Regular cardiac myocyte (primary cell): ENCODE measurements around the gene B3GNT5. TPM values are rescaled to one million over a fixed set of nuclear protein-coding genes. Genes with fewer than 3 reads are reported as not detected.

Experiments
- total RNA-seq: library from RNA; depleted of rRNA; stranded (reverse); fragments of >200 nt; gene quantifications from 2 replicates; pipeline ENCODE4 v1.2.3, GENCODE V29; 2014

The B3GNT5 gene
- total RNA-seq, result 1.4 and 1.9 TPM in 2 replicates

GRCh38 chr3:183252973-183253527, at the start of gene B3GNT5:
Gene B3GNT5 (plus strand): TSS chr3:183253253. CDS start chr3:183269799, 16,546 bp downstream.

Other genes starting within 250 kb of the B3GNT5 start
- 16.3 and 27.4 TPM in 2 replicates for gene MCCC1, start 153.8 kb upstream of the B3GNT5 start, total RNA-seq
- gene LAMP3, start 90.5 kb upstream of the B3GNT5 start, total RNA-seq, result 0.19 and 0.28 TPM in 2 replicates
- gene MCF2L2, start 175.4 kb downstream of the B3GNT5 start, total RNA-seq, result 0.19 and 0.56 TPM in 2 replicates